H1 (cell line): ENCODE measurements around the gene LMX1B. TPM values are rescaled to one million over a fixed set of nuclear protein-coding genes. Genes with fewer than 3 reads are reported as not detected.

Experiments
- CHD2 ChIP-seq: IDR thresholded peaks from 2 replicates; pipeline ENCODE4 v1.6.1; 2012; ENCODE audit warnings: low read length, improper control_type of control experiment
- EZH2 ChIP-seq: fragments of 200-600 bp; sonication (generic); IDR thresholded peaks from 2 replicates; pipeline ENCODE4 v1.7.1; 2012; ENCODE audit warnings: low read depth, mild to moderate bottlenecking, moderate library complexity, low read length, inconsistent platforms; ENCODE audit not compliant: severe bottlenecking
- GTF2F1 ChIP-seq: IDR thresholded peaks from 2 replicates; pipeline ENCODE4 v1.6.1; 2012; ENCODE audit warnings: low read depth, low read length, improper control_type of control experiment, borderline replicate concordance
- JUN ChIP-seq: IDR thresholded peaks from 2 replicates; pipeline ENCODE4 v1.6.1; 2011; ENCODE audit warnings: low read depth, mild to moderate bottlenecking, improper control_type of control experiment, low read length
- KDM4A ChIP-seq: IDR thresholded peaks from one replicate; pipeline ENCODE4 v1.7.1; 2012; ENCODE audit warnings: low read depth, mild to moderate bottlenecking, moderate library complexity, low read length, inconsistent platforms; ENCODE audit not compliant: severe bottlenecking
- POLR2AphosphoS5 ChIP-seq: IDR thresholded peaks from 2 replicates; pipeline ENCODE4 v1.6.1; 2011; ENCODE audit warnings: low read depth, low read length
- SIN3A ChIP-seq, 2 experiments: IDR thresholded peaks in 1 of 2; conservative IDR thresholded peaks in 1 of 2; 2 replicates each; pipeline ENCODE4 v1.6.1; 2011 to 2012; ENCODE audit warnings: low read length in 2 of 2, improper control_type of control experiment in 1 of 2, low read depth in 1 of 2, mild to moderate bottlenecking in 1 of 2
- SRF ChIP-seq: IDR thresholded peaks from 2 replicates; pipeline ENCODE4 v1.6.1; 2011; ENCODE audit warnings: mild to moderate bottlenecking, low read depth, low read length, moderate library complexity
- TBP ChIP-seq: IDR thresholded peaks from 2 replicates; pipeline ENCODE4 v1.6.1; 2011; ENCODE audit warnings: low read depth, low read length, improper control_type of control experiment
- USF2 ChIP-seq: IDR thresholded peaks from 2 replicates; pipeline ENCODE4 v1.6.1; 2011; ENCODE audit warnings: low read length, improper control_type of control experiment
- polyA plus RNA-seq, 7 experiments: library from polyadenylated mRNA; depleted of rRNA in 3 of 7; stranded (reverse) in 5 of 7; unstranded in 2 of 7; fragments of >200 nt in 5 of 7; fragments of 200-250 nt in 2 of 7; gene quantifications; 1 replicate in 5 of 7; 2 replicates in 1 of 7; 4 replicates in 1 of 7; pipeline versions ENCODE4 v1.2.1 to v1.2.3, GENCODE V29; 2011 to 2013; ENCODE audit warnings: missing spikeins in 2 of 7, mixed read lengths in 2 of 7
- total RNA-seq: library from RNA; stranded (reverse); fragmentation: NEBNext Ultra II Directional; extraction: Animal tissue kit (Norgen Biotek cat#: 25700); gene quantifications from 2 replicates; pipeline ENCODE4 v1.2.1, GENCODE V29; 2021

LMX1B gene
- total and polyA plus RNA-seq, 2 of the 8 experiments (the other 6 are each of a cell fraction or from before 2014, with no cell fraction given), result 0.09 to 0.37 TPM

- no peak for TF ChIP-seq TBP
- TF ChIP-seq EZH2, result no peak
- TF ChIP-seq CHD2, result no peak
- TF ChIP-seq KDM4A, result peak; percentile 68
- no peak for TF ChIP-seq GTF2F1
- TF ChIP-seq USF2, result no peak
- no peak; a peak in 1 of 4 replicates for TF ChIP-seq SIN3A (conservative IDR thresholded peaks at IDR 0.05 in 1 of 2, IDR thresholded peaks at IDR 0.05 in 1 of 2; ENCODE audit: low read depth in 1 of 2, low read length in 2 of 2)
- no peak for TF ChIP-seq JUN
- no peak for TF ChIP-seq SRF
- no peak for TF ChIP-seq POLR2AphosphoS5
Measured at GRCh38 chr9:126722252-126722921, 108.7 kb downstream of the LMX1B start (continued).
